ENCODE measurements around the gene ZNF497. TPM values are rescaled to one million over a fixed set of nuclear protein-coding genes. Genes with fewer than 3 reads are reported as not detected.

ZNF497 gene
- polyA plus RNA-seq, 1 of the 3 experiments (the other 2 are of a cell fraction) = 1.1 TPM

DNA sequence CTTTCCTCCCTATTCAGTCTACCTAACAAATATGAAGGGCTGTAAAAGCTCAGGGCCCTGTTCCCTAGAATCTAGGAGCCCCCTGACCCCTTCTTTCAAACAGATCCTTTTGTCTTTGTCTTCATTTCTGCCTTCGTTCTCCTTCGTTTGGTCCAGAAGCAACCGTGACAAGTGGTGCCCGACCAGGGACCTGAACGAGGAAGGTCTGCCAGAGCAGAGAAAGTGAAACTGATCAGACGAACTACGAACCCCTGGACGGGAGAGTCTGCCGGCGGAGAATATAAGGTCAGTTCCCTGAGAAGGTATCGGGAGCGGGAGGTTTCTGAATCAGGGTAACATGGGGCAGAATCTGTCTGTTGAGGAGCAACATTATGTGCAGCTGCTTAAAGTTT is 56.6 kb downstream of the ZNF497 start:
- peaks cover 0 to 16% of the 10 kb centered on the region in 2 experiments; a peak in 2 of 4 replicates for H3K4me1 ChIP-seq (ENCODE audit: control insufficient read depth in 1 of 2, insufficient read depth in 2 of 2, low read depth in 1 of 2, low read length in 1 of 2)
- no peaks in the 10 kb centered on the region for H3K9me3 ChIP-seq
- peak overlapping the region; percentile 80 for H3K9ac ChIP-seq
- H2AFZ ChIP-seq (ENCODE audit: low read depth) = no peak overlapping the region
- ChIA-PET POLR2A (interaction anchor here (1.0 to 2.2 kb wide), 2 partner anchors 16 to 21 kb away, joined by 3 to 12 read pairs; partner anchors contain the start of gene ZSCAN22), CTCF (no interaction called here)
- H3K9me2 ChIP-seq = no peaks in the 10 kb centered on the region
- H3K27ac ChIP-seq (ENCODE audit: low read depth in 2 of 2, low read length in 1 of 2) = peak overlapping the region; percentile 72 to 73
- H3K27me3 ChIP-seq (ENCODE audit: insufficient read depth) = no peaks in the 10 kb centered on the region
- no peaks in the 10 kb centered on the region for H4K20me1 ChIP-seq (ENCODE audit: insufficient read depth)
- H3F3A ChIP-seq (replicated peaks; ENCODE audit: insufficient read depth) = peaks cover 21% of the 10 kb centered on the region
- TF ChIP-seq, protein P1, sequence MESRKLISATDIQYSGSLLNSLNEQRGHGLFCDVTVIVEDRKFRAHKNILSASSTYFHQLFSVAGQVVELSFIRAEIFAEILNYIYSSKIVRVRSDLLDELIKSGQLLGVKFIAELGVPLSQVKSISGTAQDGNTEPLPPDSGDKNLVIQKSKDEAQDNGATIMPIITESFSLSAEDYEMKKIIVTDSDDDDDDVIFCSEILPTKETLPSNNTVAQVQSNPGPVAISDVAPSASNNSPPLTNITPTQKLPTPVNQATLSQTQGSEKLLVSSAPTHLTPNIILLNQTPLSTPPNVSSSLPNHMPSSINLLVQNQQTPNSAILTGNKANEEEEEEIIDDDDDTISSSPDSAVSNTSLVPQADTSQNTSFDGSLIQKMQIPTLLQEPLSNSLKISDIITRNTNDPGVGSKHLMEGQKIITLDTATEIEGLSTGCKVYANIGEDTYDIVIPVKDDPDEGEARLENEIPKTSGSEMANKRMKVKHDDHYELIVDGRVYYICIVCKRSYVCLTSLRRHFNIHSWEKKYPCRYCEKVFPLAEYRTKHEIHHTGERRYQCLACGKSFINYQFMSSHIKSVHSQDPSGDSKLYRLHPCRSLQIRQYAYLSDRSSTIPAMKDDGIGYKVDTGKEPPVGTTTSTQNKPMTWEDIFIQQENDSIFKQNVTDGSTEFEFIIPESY (IDR thresholded peaks at IDR 0.05; ENCODE audit: borderline replicate concordance, low read depth) = no peak
- TF ChIP-seq, protein P2, sequence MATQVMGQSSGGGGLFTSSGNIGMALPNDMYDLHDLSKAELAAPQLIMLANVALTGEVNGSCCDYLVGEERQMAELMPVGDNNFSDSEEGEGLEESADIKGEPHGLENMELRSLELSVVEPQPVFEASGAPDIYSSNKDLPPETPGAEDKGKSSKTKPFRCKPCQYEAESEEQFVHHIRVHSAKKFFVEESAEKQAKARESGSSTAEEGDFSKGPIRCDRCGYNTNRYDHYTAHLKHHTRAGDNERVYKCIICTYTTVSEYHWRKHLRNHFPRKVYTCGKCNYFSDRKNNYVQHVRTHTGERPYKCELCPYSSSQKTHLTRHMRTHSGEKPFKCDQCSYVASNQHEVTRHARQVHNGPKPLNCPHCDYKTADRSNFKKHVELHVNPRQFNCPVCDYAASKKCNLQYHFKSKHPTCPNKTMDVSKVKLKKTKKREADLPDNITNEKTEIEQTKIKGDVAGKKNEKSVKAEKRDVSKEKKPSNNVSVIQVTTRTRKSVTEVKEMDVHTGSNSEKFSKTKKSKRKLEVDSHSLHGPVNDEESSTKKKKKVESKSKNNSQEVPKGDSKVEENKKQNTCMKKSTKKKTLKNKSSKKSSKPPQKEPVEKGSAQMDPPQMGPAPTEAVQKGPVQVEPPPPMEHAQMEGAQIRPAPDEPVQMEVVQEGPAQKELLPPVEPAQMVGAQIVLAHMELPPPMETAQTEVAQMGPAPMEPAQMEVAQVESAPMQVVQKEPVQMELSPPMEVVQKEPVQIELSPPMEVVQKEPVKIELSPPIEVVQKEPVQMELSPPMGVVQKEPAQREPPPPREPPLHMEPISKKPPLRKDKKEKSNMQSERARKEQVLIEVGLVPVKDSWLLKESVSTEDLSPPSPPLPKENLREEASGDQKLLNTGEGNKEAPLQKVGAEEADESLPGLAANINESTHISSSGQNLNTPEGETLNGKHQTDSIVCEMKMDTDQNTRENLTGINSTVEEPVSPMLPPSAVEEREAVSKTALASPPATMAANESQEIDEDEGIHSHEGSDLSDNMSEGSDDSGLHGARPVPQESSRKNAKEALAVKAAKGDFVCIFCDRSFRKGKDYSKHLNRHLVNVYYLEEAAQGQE (IDR thresholded peaks at IDR 0.05; ENCODE audit: low read depth, low read length) = no peak
- TF ChIP-seq RXRA (IDR thresholded peaks at IDR 0.05; ENCODE audit: borderline replicate concordance, low read depth) (no peak), TEAD4 (IDR thresholded peaks at IDR 0.05; ENCODE audit: borderline replicate concordance, insufficient read depth) (no peak), SIN3A (IDR thresholded peaks at IDR 0.05; ENCODE audit: borderline replicate concordance, low read depth, low read length) (no peak), TCF12 (IDR thresholded peaks at IDR 0.05) (no peak), FOXJ3 (CRISPR knock-in tag; IDR thresholded peaks at IDR 0.05) (no peak), RAD21 (IDR thresholded peaks at IDR 0.05; ENCODE audit: low read length) (no peak), CHD2 (IDR thresholded peaks at IDR 0.05; ENCODE audit: low read length, partially characterized antibody) (no peak), GABPA (IDR thresholded peaks at IDR 0.05; ENCODE audit: low read depth) (no peak), RCOR1 (IDR thresholded peaks at IDR 0.05; ENCODE audit: low read length) (no peak), YY1 (IDR thresholded peaks at IDR 0.05; ENCODE audit: low read depth) (no peak), NFIC (IDR thresholded peaks at IDR 0.05; ENCODE audit: borderline replicate concordance) (no peak), POLR2AphosphoS5 (IDR thresholded peaks at IDR 0.05; ENCODE audit: low read depth, low read length) (no peak), FOXM1 (IDR thresholded peaks at IDR 0.05; ENCODE audit: low read depth) (no peak), EZH2phosphoT487 (IDR thresholded peaks at IDR 0.05; ENCODE audit: borderline replicate concordance, low read depth) (no peak), TAF1 (IDR thresholded peaks at IDR 0.05; ENCODE audit: borderline replicate concordance, low read depth, low read length) (no peak)
- TF ChIP-seq, protein P3, sequence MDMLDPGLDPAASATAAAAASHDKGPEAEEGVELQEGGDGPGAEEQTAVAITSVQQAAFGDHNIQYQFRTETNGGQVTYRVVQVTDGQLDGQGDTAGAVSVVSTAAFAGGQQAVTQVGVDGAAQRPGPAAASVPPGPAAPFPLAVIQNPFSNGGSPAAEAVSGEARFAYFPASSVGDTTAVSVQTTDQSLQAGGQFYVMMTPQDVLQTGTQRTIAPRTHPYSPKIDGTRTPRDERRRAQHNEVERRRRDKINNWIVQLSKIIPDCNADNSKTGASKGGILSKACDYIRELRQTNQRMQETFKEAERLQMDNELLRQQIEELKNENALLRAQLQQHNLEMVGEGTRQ (IDR thresholded peaks at IDR 0.05; ENCODE audit: borderline replicate concordance, low read depth, low read length) = no peak
- TF ChIP-seq, protein P4, sequence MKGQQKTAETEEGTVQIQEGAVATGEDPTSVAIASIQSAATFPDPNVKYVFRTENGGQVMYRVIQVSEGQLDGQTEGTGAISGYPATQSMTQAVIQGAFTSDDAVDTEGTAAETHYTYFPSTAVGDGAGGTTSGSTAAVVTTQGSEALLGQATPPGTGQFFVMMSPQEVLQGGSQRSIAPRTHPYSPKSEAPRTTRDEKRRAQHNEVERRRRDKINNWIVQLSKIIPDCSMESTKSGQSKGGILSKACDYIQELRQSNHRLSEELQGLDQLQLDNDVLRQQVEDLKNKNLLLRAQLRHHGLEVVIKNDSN (IDR thresholded peaks at IDR 0.05; ENCODE audit: borderline replicate concordance, low read depth) = no peak
- TF ChIP-seq, protein P5, sequence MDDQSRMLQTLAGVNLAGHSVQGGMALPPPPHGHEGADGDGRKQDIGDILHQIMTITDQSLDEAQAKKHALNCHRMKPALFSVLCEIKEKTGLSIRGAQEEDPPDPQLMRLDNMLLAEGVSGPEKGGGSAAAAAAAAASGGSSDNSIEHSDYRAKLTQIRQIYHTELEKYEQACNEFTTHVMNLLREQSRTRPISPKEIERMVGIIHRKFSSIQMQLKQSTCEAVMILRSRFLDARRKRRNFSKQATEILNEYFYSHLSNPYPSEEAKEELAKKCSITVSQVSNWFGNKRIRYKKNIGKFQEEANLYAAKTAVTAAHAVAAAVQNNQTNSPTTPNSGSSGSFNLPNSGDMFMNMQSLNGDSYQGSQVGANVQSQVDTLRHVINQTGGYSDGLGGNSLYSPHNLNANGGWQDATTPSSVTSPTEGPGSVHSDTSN (IDR thresholded peaks at IDR 0.05) = no peak
- H3K4me3 ChIP-seq (ENCODE audit: low read depth in 2 of 2, low read length in 1 of 2) = peak overlapping the region; percentile 79 to 97
- WGBS (ENCODE audit: low lambda C conversion rate) = 13% methylated on average over 12 of the region's 12 CpGs
- H3K79me2 ChIP-seq (ENCODE audit: insufficient read depth) = peaks cover 37% of the 10 kb centered on the region
- peak; percentile 38 for DNase-seq
- peak overlapping the region; percentile 90 for H3K4me2 ChIP-seq
- peaks cover 50 to 51% of the 10 kb centered on the region in 2 experiments for H3K36me3 ChIP-seq (replicated peaks in 1 of 2; ENCODE audit: control insufficient read depth in 1 of 2, insufficient read depth in 2 of 2, low read length in 1 of 2)

Measured in SK-N-SH (cell line).